ENCODE data around the gene JAZF1.

GRCh38 chr7:27917119-27917518 is 263.5 kb downstream of the JAZF1 start:
- no peak for TF ChIP-seq EZH2 (IDR thresholded peaks at IDR 0.05; ENCODE audit: borderline replicate concordance, low read length)
- no peak for TF ChIP-seq CTCF (IDR thresholded peaks at IDR 0.05; ENCODE audit: low read length)

Data from OCI-LY1 (cell line).